ENCODE measurements around the gene OSBPL3.
A peak's percentile ranks its signal among the peaks of the same experiment; 100 is the strongest.

OSBPL3 gene

DNA sequence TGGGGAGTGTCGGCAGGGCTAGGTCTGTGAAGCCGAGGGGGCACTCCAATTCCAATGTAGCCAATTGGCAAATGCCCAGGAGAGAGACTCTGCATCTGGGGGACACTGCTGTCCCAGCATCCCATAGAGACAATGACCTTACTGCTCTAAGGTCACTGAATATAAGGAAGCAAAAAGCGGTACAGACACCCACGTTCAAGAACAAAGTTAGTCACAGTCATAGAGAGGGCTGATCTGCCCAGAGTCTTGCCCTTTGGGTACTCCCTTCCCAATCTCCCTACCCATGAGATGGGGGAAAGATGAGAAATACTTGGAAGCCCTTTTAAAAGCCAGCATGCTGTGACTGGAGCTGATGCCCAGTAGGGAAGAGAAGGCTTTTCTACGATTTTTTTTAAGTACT is 146.4 kb downstream of the OSBPL3 start:
- no peak for DNase-seq (ENCODE audit: extremely low read depth in 1 of 2, low read depth in 1 of 2)

DNA sequence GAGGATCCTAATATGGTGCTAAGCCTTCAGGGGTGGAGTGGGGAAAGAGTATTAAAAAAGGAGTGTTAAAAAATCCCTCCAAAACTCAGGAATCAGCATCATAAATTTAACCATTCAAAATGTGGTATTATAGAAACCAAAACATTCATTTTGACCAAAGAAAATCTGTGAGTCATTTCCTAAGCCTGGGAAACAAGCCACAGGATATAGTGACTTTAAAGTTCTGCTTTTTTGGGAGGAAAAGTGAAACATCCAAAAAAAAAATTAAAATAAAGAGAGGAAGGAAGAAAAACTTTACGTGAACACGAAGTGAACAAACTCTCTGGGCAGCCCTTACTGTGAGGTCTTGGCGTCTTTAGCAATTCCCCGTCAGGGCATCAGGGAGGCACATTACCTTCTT is 148.7 kb downstream of the OSBPL3 start:
- DNase-seq (ENCODE audit: extremely low read depth in 1 of 2, low read depth in 1 of 2) = no peak

DNA sequence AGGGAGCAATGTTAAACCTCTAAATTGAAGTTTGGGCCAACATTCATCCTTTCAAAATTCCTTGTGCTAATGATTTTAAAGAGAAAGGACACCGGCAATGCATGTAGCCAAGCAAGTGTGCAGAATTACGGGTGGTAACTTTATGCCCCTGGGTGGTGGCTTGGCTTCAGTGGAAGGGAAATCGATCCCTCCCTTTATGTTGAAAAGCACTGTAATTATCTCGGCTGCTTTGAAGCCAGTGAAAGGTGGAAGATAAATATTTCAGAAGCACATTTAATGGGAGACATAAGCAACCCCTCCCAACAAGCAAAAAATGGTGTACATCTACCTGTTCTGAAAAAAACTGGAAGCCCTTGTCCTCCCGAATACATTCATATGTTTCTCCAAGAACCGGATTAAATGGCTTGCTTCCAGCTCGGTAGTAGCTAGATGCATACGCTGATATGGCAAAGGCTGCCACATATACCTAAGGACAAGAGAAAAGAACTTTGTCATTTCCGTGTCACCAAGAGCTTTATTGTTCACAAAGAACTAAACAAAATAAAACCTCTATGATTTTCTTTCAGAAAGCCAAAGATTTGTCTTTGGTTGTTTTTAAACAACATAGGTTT is 149.4 kb downstream of the OSBPL3 start:
- no peak for DNase-seq (ENCODE audit: extremely low read depth in 1 of 2, low read depth in 1 of 2)

DNA sequence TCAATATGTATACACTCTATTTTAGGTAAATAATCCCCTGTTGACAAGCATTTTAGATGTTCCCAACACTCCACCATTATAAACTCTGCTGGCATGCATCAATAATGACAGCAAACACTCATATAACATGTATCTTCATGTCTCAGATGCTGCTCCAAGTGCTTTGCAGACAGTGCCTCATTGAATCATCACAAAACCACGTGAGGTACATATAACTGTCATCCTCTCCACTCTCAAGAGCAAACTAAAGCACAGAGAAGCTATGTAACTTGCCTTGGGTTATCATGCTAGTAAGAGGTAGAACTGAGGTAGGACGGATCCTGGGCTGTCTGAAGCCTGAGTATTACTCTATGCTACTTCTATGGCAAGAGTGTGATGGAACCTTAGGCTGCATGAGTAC is 150.2 kb downstream of the OSBPL3 start:
- no peak for DNase-seq (ENCODE audit: extremely low read depth in 1 of 2, low read depth in 1 of 2)

DNA sequence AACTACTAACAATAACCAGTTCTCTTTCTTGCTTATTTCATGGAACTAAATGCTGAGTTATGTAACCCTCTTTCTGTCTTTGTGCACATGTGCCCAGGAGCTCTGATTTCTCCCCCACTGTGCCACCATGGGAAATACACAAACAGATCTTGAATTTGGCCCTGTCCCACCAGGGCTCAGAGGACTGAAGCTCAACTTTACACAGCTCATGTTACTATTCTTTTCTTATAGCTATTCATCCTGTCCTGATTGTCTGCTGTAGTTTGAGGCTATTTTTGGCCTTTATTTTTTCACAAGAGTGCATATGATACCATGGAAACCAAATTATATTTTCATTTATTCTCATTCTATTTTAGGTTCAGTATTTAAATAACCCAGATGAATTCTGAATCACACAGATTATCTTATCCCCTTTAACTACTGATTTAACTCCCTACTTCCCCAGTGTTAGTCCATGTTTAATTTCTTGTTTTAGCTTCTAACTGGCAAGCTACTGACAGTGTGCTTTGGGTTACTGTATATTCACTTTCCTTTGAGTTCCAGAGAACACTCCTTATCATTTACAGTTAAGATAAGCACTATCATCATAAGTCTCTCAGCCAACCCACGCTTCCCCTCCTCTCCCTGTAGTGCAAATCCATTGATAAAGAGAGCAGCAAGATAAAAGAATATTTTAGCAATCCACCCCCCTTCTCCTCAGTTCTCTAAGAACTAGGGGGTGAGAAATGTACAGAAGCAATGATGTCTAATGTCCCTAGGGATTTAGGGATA is 150.9 kb downstream of the OSBPL3 start:
- no peak for DNase-seq (ENCODE audit: extremely low read depth in 1 of 2, low read depth in 1 of 2)

DNA sequence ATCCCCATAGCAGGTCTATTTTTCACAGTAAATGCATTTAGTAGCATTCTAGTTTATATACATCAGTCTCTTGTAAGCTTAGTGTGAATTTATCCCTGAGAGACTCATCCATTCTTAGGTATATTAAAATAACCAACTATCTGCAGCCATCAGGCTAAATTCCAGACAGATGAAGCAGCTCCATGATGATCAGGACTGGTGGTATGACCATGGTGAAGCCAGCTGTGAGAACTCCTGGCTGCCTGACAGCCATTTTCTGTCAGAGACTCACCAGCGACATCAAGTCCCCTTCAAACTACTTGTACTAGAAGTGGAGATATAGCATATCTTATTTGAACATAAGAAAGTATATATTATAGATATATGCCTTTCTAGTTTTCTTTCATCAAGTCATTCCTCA is 152.4 kb downstream of the OSBPL3 start:
- no peak for DNase-seq (ENCODE audit: extremely low read depth in 1 of 2, low read depth in 1 of 2)

DNA sequence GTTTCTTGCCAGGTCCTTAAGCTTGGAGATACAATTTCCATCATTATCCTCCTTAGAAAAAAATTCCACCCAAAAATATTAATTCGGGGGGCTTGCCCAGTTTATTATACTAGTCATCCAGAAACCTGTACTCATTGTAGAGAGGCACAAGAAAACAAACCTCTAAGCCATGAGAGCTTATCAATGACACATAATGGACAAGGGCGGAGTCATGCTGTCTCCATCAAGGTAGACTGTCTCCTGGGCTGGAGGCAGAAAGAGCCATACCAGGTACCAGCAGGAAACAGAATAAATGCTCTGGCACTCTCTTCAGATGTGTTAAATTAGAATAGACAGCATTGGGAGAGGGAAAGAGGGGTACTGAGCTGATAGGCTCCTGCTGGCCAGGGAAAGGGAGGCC is 153.0 kb downstream of the OSBPL3 start:
- no peak for DNase-seq (ENCODE audit: extremely low read depth in 1 of 2, low read depth in 1 of 2)

DNA sequence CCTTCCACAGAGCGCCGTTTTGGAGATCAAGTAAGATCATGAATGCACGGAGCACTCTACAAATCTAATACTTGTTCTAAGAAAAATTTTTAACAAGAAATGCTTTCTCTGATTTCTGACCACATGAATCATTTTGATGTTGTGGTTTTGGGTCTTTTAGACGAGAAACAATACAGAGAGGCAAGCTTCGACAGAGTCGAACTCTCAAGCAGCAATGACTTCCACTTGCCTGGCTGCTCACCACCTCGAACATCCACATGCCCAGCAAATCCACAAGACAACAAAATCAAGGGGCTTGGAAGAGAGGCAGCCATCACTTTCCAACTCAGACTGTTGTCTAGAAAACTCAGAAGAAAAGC is 153.3 kb downstream of the OSBPL3 start:
- no peak for DNase-seq (ENCODE audit: extremely low read depth in 1 of 2, low read depth in 1 of 2)

DNA sequence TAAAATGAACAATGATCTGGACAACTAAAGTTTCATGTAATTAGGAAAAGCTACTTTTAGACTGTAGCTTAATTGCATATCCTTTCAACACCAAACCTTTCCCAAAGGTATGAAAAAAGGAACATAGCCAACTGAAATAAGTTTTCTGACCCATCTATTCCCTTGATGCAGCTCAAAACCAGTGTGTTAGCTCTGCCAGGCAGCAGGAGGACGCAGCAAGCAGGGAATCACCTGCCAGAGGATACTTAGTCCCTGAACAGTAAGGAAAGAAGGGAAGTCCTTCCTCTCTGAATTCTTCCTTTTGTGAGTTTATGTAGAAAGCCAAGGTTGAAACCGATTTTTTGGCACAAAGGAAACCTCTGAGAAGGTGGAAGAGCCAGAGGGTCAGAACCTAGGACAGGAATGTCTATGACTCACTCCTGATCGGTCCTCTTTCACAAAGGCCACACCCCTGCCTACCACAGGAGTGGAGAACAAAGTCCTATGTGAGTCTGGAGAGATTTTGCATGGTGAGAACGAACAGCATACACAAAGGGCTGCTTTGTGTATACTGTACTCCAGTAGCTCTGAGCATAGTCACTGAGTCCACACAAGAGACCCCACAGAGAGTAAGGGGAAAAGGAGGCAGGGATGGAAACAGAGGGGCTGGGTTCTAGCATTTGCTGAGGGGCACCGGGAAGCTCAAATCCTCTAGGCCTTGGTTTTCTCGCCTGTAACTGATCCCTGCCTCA is 153.9 kb downstream of the OSBPL3 start:
- DNase-seq (ENCODE audit: extremely low read depth in 1 of 2, low read depth in 1 of 2) = no peak

DNA sequence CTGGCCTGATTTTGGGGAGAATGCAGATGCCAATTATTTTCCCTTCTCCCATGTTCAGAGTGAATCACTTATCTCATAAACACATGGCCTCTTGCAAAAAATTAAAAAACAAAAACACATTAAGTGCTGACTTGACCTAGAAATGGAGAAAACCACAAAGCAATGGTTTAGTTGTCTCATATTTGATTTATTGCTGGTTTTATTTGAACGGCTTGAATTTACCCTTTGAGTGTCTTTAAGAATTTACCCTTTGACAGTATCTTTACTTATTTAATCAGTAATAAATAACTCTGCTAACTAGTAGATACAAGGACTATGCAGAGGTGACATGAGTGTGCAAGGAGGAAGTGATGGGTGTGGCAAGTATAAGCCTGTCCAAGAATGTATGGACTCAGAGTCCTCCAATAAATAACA is 154.6 kb downstream of the OSBPL3 start:
- DNase-seq (ENCODE audit: extremely low read depth in 1 of 2, low read depth in 1 of 2) = no peak

DNA sequence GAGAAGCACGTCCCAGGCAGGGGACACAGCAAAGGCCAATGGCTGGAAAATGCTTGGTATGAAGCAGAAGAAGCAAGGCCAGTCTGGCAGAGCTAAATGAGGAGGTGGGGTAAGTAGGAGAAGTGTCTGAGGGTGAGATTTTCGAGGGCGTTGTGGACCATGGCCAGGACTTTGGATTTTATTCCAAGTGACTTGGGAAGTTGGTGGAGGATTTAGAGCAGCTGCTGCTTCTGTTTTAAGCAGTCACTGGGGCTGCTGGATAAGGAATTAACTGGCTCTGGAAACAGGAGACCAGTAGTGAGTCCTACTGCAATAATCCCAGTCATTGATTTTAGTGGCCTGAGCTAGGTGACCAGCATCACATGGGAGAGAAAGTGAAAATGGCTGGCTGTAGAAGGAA is 155.1 kb downstream of the OSBPL3 start:
- no peak for DNase-seq (ENCODE audit: extremely low read depth in 1 of 2, low read depth in 1 of 2)

DNA sequence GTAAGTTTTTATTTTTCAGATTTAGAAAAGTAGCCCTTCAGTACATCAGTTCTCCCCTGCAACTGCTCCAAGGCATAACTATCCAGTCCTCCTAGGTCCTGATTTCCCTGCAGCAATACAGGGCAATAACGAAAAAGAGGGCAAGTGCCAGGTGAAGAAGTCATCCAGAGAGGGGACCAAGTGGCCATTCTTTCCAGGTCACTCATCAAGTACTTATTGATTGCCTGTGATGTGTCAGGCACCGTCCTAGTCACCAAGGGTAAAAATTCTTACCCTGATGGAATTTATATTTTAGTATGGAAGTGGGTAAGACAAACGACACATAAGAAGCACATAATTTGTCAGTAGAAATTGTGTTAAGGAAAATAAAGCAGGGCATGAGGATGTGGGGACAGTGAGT is 155.6 kb downstream of the OSBPL3 start:
- no peak for DNase-seq (ENCODE audit: extremely low read depth in 1 of 2, low read depth in 1 of 2)

DNA sequence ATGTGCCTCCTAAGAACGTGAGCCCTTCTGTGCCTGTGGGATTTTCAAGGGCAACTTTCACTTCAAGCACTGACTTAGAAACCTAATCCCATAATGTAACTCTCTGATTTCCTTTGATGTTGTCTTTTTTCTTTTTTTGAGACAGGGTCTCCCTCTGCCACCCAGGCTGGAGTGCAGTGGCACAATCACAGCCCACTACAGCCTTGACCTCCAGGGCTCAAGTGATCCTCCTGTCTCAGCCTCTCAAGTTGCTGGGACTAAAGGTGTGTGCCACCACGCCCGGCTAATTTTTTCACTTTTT is 158.3 kb downstream of the OSBPL3 start:
- no peak for DNase-seq (ENCODE audit: extremely low read depth in 1 of 2, low read depth in 1 of 2)

DNA sequence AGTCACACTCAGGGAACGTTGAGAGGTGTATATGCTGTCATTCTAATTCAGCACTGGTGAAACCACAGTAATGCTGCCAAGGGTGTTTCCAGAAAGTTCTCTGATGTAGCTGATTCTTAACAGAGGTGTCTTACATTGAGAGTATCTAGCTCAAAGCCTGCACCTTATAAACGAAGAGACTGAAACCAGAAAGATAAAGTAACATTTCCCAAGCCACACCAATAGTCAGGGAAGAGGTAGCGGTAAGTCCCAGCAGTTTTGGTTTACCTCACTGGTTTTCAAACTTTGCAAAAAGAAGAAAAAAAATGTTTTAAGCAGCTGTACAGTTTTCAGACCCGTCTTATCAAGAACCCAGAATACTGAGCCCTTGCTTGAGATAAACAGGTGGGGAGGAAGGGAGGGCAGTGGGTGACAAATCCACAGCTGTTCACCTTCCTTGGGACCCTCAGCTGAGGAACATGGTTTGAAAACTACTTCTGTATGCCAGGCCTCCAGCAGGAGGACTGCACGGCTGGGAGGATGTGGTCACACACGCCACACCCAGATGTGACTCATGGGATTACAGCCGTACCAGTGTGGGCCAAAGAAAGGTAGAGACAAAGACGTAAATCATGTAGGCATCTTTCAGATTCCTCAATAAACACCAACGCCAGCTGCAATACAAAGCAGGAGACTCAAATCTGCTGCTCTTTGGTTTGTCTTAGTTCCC is 158.8 kb downstream of the OSBPL3 start:
- peak; percentile 50 to 63 for DNase-seq (ENCODE audit: extremely low read depth in 1 of 2, low read depth in 1 of 2)

DNA sequence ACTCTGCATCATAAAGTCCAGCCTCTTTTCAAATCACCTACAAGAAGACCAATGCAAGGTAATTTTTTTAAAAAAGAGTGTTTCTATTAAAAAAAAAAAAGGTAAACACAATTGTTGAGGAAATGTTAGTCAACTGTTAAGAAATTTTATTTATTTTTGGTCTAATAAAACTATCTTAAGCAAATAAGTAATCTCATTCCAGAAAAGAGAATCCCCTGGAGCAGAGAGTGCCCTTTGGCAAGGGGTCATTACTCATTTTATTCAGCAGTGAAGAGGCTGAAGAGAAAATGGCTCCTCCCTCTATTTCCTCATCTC is 159.3 kb downstream of the OSBPL3 start:
- no peak for DNase-seq (ENCODE audit: extremely low read depth in 1 of 2, low read depth in 1 of 2)

DNA sequence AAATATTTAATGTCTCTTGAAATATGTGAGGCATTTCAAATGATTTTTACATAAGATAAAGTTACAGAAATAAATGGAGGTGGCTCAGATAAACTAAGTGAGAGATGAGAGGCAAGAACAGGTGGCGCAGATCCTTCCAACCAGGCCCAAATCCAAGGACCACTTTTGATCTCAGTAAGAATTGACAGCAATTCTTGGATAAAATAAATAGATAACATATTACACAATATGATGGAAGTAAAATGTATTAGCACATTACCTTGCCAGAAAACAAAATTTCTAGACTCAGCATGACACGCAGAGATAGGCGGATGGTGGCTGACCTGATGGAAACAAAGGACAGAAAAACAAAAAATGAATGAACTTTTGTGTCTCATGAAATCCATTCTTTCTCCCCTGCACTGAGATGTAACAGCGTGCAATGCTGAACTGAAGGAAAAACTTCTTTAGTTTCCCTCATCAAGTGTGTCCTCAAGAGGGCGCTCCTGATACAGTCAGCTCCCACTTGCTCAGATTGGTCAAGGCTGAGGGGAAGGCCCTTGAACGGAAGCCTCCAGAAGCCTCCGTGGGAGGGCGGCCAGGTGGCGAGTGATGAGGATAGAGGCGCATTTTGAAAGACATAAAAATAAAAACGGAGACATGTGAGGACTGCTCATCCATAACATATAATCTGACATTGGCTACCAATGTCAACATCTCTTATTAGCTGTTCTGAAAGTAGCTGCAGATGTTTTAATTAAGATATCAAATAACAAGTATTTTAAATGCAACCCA is 159.9 kb downstream of the OSBPL3 start:
- DNase-seq (ENCODE audit: extremely low read depth in 1 of 2, low read depth in 1 of 2) = peak; percentile 22 to 45

DNA sequence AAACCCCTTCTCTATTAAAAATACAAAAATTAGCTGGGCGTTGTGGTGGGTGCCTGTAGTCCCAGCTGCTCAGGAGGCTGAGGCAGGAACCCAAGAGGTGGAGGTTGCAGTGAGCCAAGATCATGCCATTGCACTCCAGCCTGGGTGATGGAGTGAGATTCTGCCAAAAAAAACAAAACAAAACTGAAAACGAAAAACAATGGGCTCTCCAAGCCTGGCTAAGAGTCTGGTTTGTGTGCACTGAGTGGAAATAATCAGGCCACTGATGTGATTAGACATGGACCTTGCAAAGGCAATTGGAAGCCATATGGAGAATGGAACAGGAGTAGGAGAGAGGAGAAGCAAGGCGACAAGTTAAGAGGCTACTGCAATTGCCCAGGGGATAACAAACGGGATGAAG is 162.6 kb downstream of the OSBPL3 start:
- DNase-seq (ENCODE audit: extremely low read depth in 1 of 2, low read depth in 1 of 2) = no peak

DNA sequence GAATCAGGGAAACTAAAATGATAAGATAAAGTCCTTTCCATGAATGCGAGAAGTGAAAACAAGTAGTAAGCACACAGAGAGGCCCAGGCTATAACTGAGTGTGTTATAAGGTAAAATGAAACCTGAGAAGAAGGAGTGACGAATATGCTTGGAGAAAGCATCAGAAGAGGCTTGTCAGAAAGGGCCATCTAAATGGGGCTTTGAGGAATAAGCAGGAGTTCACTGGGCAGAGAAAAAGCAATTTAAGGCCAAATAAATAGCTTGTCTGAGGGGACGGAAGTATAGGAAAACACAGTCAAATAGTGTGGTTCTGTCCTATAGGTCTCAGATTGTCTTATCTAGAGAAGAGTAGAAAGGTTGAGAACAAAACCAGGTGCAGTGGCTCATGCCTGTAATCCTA is 163.1 kb downstream of the OSBPL3 start:
- no peak for DNase-seq (ENCODE audit: extremely low read depth in 1 of 2, low read depth in 1 of 2)

DNA sequence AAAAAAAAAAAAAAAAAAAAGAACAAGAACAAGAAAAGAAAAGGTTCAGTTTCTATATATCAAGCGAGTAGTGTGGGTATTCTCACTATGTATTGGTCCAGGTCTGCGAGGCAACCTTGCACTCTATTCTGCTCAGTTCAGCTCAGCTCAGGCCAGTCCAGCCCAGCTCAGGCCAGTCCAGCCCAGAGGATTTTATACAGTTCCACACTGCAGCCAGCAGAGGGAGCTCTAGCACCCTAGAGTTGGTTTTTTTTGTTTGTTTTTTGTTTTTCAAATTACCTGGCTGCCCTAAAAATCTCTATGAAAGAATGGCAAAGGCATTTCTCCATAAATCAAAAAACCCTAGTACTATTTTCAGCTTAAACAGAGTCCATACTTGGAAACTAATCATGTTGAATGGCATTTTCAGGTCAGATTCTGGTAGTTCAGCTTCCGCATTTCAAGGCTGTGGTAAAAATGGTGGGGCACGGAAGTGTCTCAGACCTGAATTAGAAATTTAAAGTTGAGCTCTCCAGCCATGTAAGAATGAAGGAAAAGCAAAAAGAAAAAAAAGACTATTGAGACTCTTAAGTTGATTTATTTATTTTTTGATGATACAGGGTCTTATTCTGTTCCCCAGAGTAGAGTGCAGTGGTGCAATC is 167.6 kb downstream of the OSBPL3 start:
- peak; percentile 9 to 33 for DNase-seq (ENCODE audit: extremely low read depth in 1 of 2, low read depth in 1 of 2)

DNA sequence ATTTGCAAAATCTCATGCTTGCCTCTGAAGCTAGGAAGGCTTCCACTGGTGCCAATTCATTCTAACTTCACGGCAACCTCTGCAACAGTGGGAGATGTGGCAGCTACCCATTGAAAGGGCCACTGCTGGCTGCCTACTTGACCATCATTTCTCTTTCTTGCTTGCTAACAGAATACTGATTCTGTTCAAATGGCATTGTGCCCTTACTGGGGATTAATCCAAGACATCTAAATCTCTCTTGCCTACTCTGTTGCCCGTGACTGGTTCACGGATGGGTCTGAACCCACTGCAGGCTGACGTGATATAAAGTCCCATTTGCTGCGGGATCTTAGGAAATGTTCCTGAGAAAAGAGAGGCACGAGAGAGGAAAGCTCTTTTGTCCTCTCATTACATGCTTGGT is 171.5 kb downstream of the OSBPL3 start:
- no peak for DNase-seq (ENCODE audit: extremely low read depth in 1 of 2, low read depth in 1 of 2)

DNA sequence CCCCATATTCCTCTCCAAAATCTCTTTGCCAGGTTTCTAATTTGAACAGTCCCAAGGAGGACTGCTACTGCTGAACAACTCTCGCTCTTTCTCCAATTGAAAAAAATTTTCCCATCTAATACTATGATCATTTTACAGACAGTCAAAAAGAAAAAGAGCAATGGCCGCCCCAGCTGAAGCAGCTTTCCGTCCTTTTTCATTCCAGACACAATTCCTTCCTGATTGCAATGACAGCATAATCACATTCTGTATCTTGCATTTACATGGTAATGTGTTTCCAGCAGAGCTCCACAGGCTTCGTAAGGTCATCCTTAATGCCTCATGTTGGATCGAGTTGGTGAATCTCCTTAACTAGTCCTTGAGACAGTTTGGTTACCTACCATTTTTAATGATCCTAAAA is 177.7 kb downstream of the OSBPL3 start:
- DNase-seq (ENCODE audit: extremely low read depth in 1 of 2, low read depth in 1 of 2) = no peak
